Peyer's patch (tissue), 4 donors: ENCODE data around the gene DPM1. TPM values are rescaled to one million over a fixed set of nuclear protein-coding genes. Genes with fewer than 3 reads are reported as not detected.

Experiments used
- DNase-seq, 3 donors: peaks; one replicate each; pipeline ENCODE4 v3.0.0-alpha.2; 2017 to 2019
- H3K27ac ChIP-seq, 4 donors: fragments of 200-600 bp; sonication (generic); one replicate each; pipeline ENCODE4 v1.5.1; 2016 to 2019
- H3K27me3 ChIP-seq, 2 donors: fragments of 200-600 bp; sonication (generic); one replicate each; pipeline ENCODE4 v1.5.1; 2019
- H3K36me3 ChIP-seq, 3 donors: fragments of 200-600 bp; sonication (generic); one replicate each; pipeline ENCODE4 v1.5.1; 2016 to 2019
- H3K4me1 ChIP-seq, 4 donors: fragments of 200-600 bp; sonication (generic); one replicate each; pipeline ENCODE4 v1.5.1; 2016 to 2019
- H3K4me3 ChIP-seq, 4 donors: fragments of 200-600 bp; sonication (generic); 1 replicate in 3 of 4; 2 replicates in 1 of 4; pipeline ENCODE4 v1.5.1; 2016 to 2019; ENCODE audit warnings: mild to moderate bottlenecking in 1 of 4
- H3K9me3 ChIP-seq, 4 donors: fragments of 200-600 bp; sonication (generic); one replicate each; pipeline ENCODE4 v1.5.1; 2016 to 2019; ENCODE audit warnings: mild to moderate bottlenecking in 1 of 4
- CTCF ChIP-seq, 6 experiments: fragments of 450-650 bp in 4 of 6; fragments of 200-600 bp in 2 of 6; sonication (generic) in 1 of 6; IDR thresholded peaks; one replicate each; pipeline ENCODE4 v1.5.1; 2017 to 2019; ENCODE audit warnings: antibody characterized with exemption in 6 of 6, mild to moderate bottlenecking in 3 of 6, moderate library complexity in 1 of 6
- POLR2A ChIP-seq, 2 donors: fragments of 450-650 bp; IDR thresholded peaks; one replicate each; pipeline ENCODE4 v1.5.1; 2017; ENCODE audit warnings: antibody characterized with exemption in 2 of 2, mild to moderate bottlenecking in 2 of 2, moderate library complexity in 2 of 2
- total RNA-seq, 4 donors: library from RNA; depleted of rRNA; stranded (reverse); fragments of >200 nt; gene quantifications; one replicate each; pipeline ENCODE4 v1.1.0, GENCODE V29; 2016

DPM1 gene
- total RNA-seq, 4 donors from 2014 or later: 19.5 to 82.5 (median 24.8) TPM

DNA sequence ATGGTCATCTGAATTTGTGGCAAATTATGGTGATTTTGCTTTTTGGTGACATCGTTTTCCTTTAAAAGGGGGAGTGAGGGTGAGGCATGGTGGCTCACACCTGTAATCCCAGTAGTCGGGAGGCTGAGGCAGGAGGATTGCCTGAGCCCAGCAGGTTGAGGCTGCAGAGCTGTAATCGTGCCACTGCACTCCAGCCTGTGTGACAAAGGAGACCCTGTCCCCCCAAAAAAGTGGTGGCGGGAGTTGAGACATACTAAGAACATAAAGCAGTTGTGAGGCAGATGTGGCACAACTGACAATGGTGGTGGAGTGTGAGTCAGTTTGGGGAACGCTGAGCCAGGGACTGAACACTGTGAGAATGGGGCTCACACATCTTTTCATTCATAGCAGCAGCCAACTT lies 72.6 kb downstream of the DPM1 start:
- Histone ChIP-seq H3K9me3 (no peaks in the 10 kb centered on the region), H3K27me3 (no peaks in the 10 kb centered on the region), H3K4me1 (no peaks in the 10 kb centered on the region), H3K4me3 (no peak overlapping the region), H3K27ac (no peak overlapping the region), H3K36me3 (peaks cover 0 to 19% (median 0%) of the 10 kb centered on the region in 3 donors)
- TF ChIP-seq CTCF (IDR thresholded peaks at IDR 0.05): no peak
- no peak for TF ChIP-seq POLR2A (IDR thresholded peaks at IDR 0.05)
- no peak for DNase-seq

- Histone ChIP-seq H3K9me3 (no peaks in the 10 kb centered on the region), H3K36me3 (peaks cover 0 to 18% (median 0%) of the 10 kb centered on the region in 3 donors), H3K4me3 (no peak overlapping the region), H3K27me3 (no peaks in the 10 kb centered on the region), H3K27ac (no peak overlapping the region), H3K4me1 (no peaks in the 10 kb centered on the region)
- TF ChIP-seq CTCF (IDR thresholded peaks at IDR 0.05): no peak
- no peak for TF ChIP-seq POLR2A (IDR thresholded peaks at IDR 0.05)
- no peak for DNase-seq
Observed at GRCh38 chr20:50885068-50885467, 73.3 kb downstream of the DPM1 start.

Other genes with a start within 250 kb of the DPM1 start
- 10 to 100 TPM in 3 of 4 donors, 1 to 10 TPM in 1; 6.6 to 27.0 (median 18.4) TPM for gene PARD6B, start 227.0 kb downstream of the DPM1 start, total RNA-seq
- gene BCAS4, start 163.5 kb downstream of the DPM1 start, total RNA-seq: 10 to 100 TPM in 1 of 4 donors, 1 to 10 TPM in 1, under 1 TPM in 2; 0.66 to 91.6 (median 1.9) TPM
- gene ADNP, start 27.1 kb downstream of the DPM1 start, total RNA-seq: 10 to 100 TPM; 51.8 to 64.3 (median 58.2) TPM
- gene MOCS3, start 286 bp upstream of the DPM1 start, total RNA-seq: 1 to 10 TPM; 3.3 to 4.6 (median 3.7) TPM
- gene KCNG1, start 64.6 kb upstream of the DPM1 start, total RNA-seq: 10 to 100 TPM in 2 of 4 donors, 1 to 10 TPM in 1, not detected in 1; 3.7 to 33.9 (median 17.7) TPM